CD4-positive, alpha-beta T cell (primary cell): Measurements from ENCODE around the gene SOX3. TPM values are rescaled to one million over a fixed set of nuclear protein-coding genes. Genes with fewer than 3 reads are reported as not detected.

Experiments
- ATAC-seq: fragments of 200-7000 bp; cut with Tn5 transposase; one replicate; pipeline ENCODE4 v1.10.0; 2022; ENCODE audit warnings: mild to moderate bottlenecking; ENCODE audit not compliant: poor library complexity
- CTCF ChIA-PET: fragments of 350-600 bp; sonication (Branson Sonifier 250); formaldehyde crosslinking; loops from one replicate; lab custom pipeline; 2021; ENCODE audit warnings: antibody characterized with exemption, inconsistent platforms; lab: Charles Lee
- POLR2A ChIA-PET: fragments of 350-600 bp; sonication (Branson Sonifier 250); formaldehyde crosslinking; loops from one replicate; lab custom pipeline; 2021; ENCODE audit warnings: antibody characterized with exemption, inconsistent platforms; lab: Charles Lee
- DNase-seq, 14 experiments: peaks; one replicate each; pipeline ENCODE4 v3.0.0-alpha.2; 2013 to 2020; ENCODE audit warnings: mixed read lengths in 2 of 14
- H3K27ac ChIP-seq, 2 donors: one replicate each; pipeline versions ENCODE4 v1.5.1 to v1.7.0; 2013; ENCODE audit warnings: low read length in 2 of 2, low read depth in 1 of 2, mild to moderate bottlenecking in 1 of 2
- H3K27me3 ChIP-seq, 2 experiments: 1 replicate in 1 of 2; 2 replicates in 1 of 2; pipeline versions ENCODE4 v1.6.1 to v1.7.0; 2013; ENCODE audit warnings: low read length in 2 of 2, control low read depth in 1 of 2, mild to moderate bottlenecking in 1 of 2, moderate library complexity in 1 of 2; ENCODE audit not compliant: insufficient read depth in 2 of 2, control insufficient read depth in 1 of 2
- H3K36me3 ChIP-seq: one replicate; pipeline ENCODE4 v1.6.1; 2013; ENCODE audit warnings: low read length, control low read depth; ENCODE audit not compliant: insufficient read depth
- H3K4me1 ChIP-seq: one replicate; pipeline ENCODE4 v1.6.1; 2013; ENCODE audit warnings: low read length, control low read depth; ENCODE audit not compliant: insufficient read depth
- H3K4me3 ChIP-seq: one replicate; pipeline ENCODE4 v1.5.1; 2013; ENCODE audit warnings: mild to moderate bottlenecking, low read length, moderate library complexity
- H3K9me3 ChIP-seq, 2 experiments: 1 replicate in 1 of 2; 2 replicates in 1 of 2; pipeline versions ENCODE4 v1.6.1 to v1.7.0; 2013; ENCODE audit warnings: low read length in 2 of 2, mild to moderate bottlenecking in 2 of 2, control low read depth in 1 of 2, moderate library complexity in 1 of 2; ENCODE audit not compliant: control insufficient read depth in 1 of 2, insufficient read depth in 1 of 2
- H3K27ac Mint-ChIP-seq: one replicate; pipeline ENCODE4 v1.8.0; 2020; ENCODE audit warnings: mixed read lengths
- H3K27me3 Mint-ChIP-seq: one replicate; pipeline ENCODE4 v1.8.0; 2021; ENCODE audit warnings: mixed read lengths
- H3K36me3 Mint-ChIP-seq: one replicate; pipeline ENCODE4 v1.8.0; 2021; ENCODE audit warnings: low read depth, mixed read lengths
- H3K4me1 Mint-ChIP-seq: one replicate; pipeline ENCODE4 v1.8.0; 2021; ENCODE audit warnings: low read depth, mixed read lengths
- H3K4me3 Mint-ChIP-seq: one replicate; pipeline ENCODE4 v1.8.0; 2020; ENCODE audit warnings: mild to moderate bottlenecking, mixed read lengths
- H3K9me3 Mint-ChIP-seq: one replicate; pipeline ENCODE4 v1.8.0; 2020; ENCODE audit warnings: mixed read lengths
- intact Hi-C, 2 experiments: fragments of 100-400 bp; cut with DNase I in 1 of 2; cut with micrococcal nuclease in 1 of 2; formaldehyde crosslinking; loops; one replicate each; pipeline versions ENCODE4 v1.15.1 to v1.9.0; 2023 to 2025; cut with DNase I, micrococcal nuclease
- total RNA-seq, 174 experiments: library from RNA in 2 of 174; stranded (reverse) in 2 of 174; gene quantifications; one replicate each; pipeline ENCODE4 v1.2.3 and lab custom pipeline; 2021 to 2026
- TF ChIP-seq, protein P1 (sequence below): fragments of 200-600 bp; IDR thresholded peaks from one replicate; pipeline ENCODE4 v1.8.0; 2022; ENCODE audit warnings: antibody characterized with exemption, mild to moderate bottlenecking

Gene SOX3
- total RNA-seq, 2 experiments from 2014 or later = not detected

DNA sequence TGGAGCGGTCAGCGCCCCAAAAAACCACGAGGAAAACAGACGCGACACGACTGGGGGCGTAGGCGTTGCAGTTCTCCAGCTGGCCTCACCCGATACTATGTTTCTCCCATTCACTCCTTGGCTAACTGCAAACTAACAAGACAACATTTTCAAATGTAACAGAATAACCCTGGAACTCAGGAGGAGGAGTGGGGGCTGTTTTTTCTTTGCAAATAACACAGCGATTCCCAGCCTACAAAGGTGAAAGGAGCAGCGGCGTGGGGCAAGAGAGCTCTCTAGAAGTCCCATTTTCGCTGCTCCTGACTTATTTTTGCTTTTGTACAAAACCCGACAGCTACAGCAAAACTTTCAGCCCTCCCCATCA, 1.6 kb downstream of the SOX3 start:
- Mint-ChIP-seq H3K9me3 (no peaks in the 10 kb centered on the region), H3K27me3 (peaks cover 52% of the 10 kb centered on the region), H3K4me3 (peak overlapping the region; percentile 42), H3K36me3 (no peaks in the 10 kb centered on the region), H3K4me1 (no peaks in the 10 kb centered on the region), H3K27ac (no peak overlapping the region)
- Histone ChIP-seq H3K4me3 (no peak overlapping the region), H3K4me1 (no peaks in the 10 kb centered on the region), H3K9me3 (peaks cover 0 to 24% of the 10 kb centered on the region in 2 experiments), H3K27me3 (peaks cover 17 to 53% of the 10 kb centered on the region in 2 experiments), H3K27ac (no peak overlapping the region), H3K36me3 (no peaks in the 10 kb centered on the region)
- ATAC-seq (no peak), DNase-seq (no peak)
- ChIA-PET CTCF (no interaction called here), POLR2A (no interaction called here)
- TF ChIP-seq, protein P1, sequence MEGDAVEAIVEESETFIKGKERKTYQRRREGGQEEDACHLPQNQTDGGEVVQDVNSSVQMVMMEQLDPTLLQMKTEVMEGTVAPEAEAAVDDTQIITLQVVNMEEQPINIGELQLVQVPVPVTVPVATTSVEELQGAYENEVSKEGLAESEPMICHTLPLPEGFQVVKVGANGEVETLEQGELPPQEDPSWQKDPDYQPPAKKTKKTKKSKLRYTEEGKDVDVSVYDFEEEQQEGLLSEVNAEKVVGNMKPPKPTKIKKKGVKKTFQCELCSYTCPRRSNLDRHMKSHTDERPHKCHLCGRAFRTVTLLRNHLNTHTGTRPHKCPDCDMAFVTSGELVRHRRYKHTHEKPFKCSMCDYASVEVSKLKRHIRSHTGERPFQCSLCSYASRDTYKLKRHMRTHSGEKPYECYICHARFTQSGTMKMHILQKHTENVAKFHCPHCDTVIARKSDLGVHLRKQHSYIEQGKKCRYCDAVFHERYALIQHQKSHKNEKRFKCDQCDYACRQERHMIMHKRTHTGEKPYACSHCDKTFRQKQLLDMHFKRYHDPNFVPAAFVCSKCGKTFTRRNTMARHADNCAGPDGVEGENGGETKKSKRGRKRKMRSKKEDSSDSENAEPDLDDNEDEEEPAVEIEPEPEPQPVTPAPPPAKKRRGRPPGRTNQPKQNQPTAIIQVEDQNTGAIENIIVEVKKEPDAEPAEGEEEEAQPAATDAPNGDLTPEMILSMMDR = no peak
- intact Hi-C loops = no loop called here

DNA sequence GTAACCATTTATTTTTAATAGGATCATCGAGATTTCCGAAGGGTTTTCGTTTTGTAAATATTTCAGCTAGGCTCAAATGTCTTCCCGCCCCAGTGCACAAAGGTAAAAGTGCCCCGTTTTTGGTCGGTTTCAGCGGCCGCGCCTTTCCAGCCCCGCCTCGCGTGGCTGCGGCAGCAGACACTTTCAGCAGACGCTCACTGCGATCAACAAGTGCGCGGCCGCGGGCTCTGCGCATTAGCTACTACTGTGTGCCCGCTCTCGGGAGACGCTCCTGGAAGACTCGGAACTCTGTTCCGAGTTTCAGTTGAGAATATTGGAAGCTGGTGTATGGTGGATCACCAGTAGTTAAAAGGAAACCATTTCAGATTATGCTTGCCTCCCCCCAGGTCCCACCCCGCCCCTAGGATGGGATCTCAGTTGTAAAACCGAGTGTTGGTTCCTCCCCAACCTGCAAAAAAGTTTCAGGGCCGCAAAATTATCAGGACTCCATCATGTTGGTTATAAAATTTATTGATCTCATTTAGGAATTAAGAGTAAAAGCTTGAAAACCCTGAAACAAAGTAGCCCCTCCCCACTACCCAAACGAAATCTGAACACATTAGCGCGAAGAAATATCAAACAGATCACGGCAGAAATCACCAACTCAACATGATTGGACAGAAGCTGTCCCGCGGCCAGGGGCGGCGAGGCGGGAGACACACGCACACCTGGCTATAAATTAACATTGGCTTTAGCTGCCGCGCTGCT, 2.2 kb downstream of the SOX3 start:
- intact Hi-C loops = no loop called here
- POLR2A ChIA-PET = no interaction called here
- CTCF ChIA-PET = no interaction called here
- Mint-ChIP-seq H3K27ac (no peak overlapping the region), H3K9me3 (no peaks in the 10 kb centered on the region), H3K27me3 (peaks cover 55% of the 10 kb centered on the region), H3K4me3 (peak overlapping the region; percentile 42), H3K36me3 (no peaks in the 10 kb centered on the region), H3K4me1 (no peaks in the 10 kb centered on the region)
- H3K27me3 ChIP-seq = peaks cover 15 to 50% of the 10 kb centered on the region in 2 experiments
- no peaks in the 10 kb centered on the region for H3K36me3 ChIP-seq
- H3K4me1 ChIP-seq = no peaks in the 10 kb centered on the region
- DNase-seq (no peak), ATAC-seq (no peak)
- H3K27ac ChIP-seq = no peak overlapping the region
- TF ChIP-seq, protein P1 = no peak
- H3K9me3 ChIP-seq = peaks cover 0 to 20% of the 10 kb centered on the region in 2 experiments
- H3K4me3 ChIP-seq = no peak overlapping the region

DNA sequence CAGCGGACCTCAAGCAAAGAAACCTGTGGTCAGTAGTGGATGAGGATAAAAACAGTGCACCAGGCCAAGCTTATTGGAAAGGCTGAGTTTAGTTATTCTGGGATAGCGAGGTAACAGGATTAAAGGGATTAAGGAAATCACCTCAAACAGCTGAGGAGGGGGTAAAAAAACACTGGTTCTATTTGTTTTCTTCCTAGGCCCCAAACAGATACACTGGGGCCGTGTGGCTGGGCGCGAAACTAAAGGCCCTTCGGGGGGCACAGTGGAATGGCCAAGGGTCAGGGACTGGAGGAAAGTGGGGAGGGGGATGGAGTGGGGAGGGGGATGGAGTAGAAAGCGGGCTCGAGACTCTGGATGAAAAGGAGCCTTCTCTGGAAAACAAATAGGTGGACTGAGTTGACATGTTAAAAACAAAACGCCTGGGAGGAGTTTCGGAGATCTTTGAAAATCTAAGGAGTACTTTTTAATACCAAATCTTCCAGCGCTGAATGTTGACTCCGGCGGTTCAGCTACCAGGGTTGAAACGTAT, 2.9 kb downstream of the SOX3 start:
- no peak overlapping the region for H3K4me3 Mint-ChIP-seq
- intact Hi-C loops = no loop called here
- H3K27ac Mint-ChIP-seq = no peak overlapping the region
- DNase-seq = no peak
- H3K4me3 ChIP-seq = no peak overlapping the region
- TF ChIP-seq, protein P1 = no peak
- H3K27me3 ChIP-seq = peaks cover 15 to 50% of the 10 kb centered on the region in 2 experiments
- no peaks in the 10 kb centered on the region for H3K4me1 ChIP-seq
- no peaks in the 10 kb centered on the region for H3K36me3 Mint-ChIP-seq
- no peak for ATAC-seq
- no peaks in the 10 kb centered on the region for H3K36me3 ChIP-seq
- peaks cover 49% of the 10 kb centered on the region for H3K27me3 Mint-ChIP-seq
- CTCF ChIA-PET = no interaction called here
- no peaks in the 10 kb centered on the region for H3K9me3 Mint-ChIP-seq
- no peaks in the 10 kb centered on the region for H3K4me1 Mint-ChIP-seq
- no peak overlapping the region for H3K27ac ChIP-seq
- POLR2A ChIA-PET = no interaction called here
- H3K9me3 ChIP-seq = peaks cover 0 to 13% of the 10 kb centered on the region in 2 experiments
